ENCODE results near the gene OR4C11. TPM values are rescaled to one million over a fixed set of nuclear protein-coding genes. Genes with fewer than 3 reads are reported as not detected.

Gene OR4C11
- total and polyA plus RNA-seq, 4 donors = not detected

DNA sequence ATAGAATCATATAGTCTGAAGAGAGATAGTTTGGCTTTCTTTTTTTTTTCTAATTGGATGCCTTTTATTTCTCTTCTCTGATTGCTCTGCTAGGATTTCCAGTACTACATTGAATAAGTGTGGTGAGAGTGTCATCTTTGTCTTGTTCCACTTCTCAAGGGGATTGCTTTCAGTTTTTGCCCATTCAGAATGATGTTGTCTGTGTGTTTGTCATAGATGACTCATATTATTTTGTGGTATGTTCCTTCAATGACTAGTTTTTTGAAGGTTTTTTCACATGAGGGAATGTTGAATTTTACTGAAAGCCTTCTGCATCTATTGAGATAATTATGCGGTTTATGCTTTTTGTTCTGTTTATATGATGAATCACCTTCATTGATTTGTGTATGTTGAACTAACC is 17.1 kb upstream of the OR4C11 start:
- 78% methylated on average over 1 of the region's 1 CpG for WGBS
- Histone ChIP-seq H3K4me1 (ENCODE audit: control insufficient read depth in 4 of 4, insufficient read depth in 4 of 4, low read length in 3 of 4) (no peaks in the 10 kb centered on the region), H3K9me3 (ENCODE audit: control insufficient read depth in 4 of 4, low read length in 3 of 4) (peaks cover 0 to 4% (median under 1%) of the 10 kb centered on the region in 4 donors), H3K4me3 (ENCODE audit: low read depth in 1 of 3, low read length in 3 of 3) (no peak overlapping the region), H3K9ac (ENCODE audit: low read depth in 1 of 2, low read length in 2 of 2) (no peak overlapping the region), H3K36me3 (ENCODE audit: control insufficient read depth in 4 of 4, insufficient read depth in 3 of 4, low read depth in 1 of 4, low read length in 3 of 4) (no peaks in the 10 kb centered on the region), H3K27me3 (ENCODE audit: control insufficient read depth in 4 of 4, insufficient read depth in 4 of 4, low read length in 3 of 4) (no peaks in the 10 kb centered on the region), H3K27ac (ENCODE audit: low read depth in 1 of 2, low read length in 2 of 2) (no peak overlapping the region)
- DNase-seq (ENCODE audit: low spot score) = no peak
- TF ChIP-seq FOXA2 (IDR thresholded peaks at IDR 0.05) = no peak
- no peak for TF ChIP-seq HNF4A (conservative IDR thresholded peaks at IDR 0.05)
- TF ChIP-seq RXRA (IDR thresholded peaks at IDR 0.05) = no peak
- TF ChIP-seq, protein P1, sequence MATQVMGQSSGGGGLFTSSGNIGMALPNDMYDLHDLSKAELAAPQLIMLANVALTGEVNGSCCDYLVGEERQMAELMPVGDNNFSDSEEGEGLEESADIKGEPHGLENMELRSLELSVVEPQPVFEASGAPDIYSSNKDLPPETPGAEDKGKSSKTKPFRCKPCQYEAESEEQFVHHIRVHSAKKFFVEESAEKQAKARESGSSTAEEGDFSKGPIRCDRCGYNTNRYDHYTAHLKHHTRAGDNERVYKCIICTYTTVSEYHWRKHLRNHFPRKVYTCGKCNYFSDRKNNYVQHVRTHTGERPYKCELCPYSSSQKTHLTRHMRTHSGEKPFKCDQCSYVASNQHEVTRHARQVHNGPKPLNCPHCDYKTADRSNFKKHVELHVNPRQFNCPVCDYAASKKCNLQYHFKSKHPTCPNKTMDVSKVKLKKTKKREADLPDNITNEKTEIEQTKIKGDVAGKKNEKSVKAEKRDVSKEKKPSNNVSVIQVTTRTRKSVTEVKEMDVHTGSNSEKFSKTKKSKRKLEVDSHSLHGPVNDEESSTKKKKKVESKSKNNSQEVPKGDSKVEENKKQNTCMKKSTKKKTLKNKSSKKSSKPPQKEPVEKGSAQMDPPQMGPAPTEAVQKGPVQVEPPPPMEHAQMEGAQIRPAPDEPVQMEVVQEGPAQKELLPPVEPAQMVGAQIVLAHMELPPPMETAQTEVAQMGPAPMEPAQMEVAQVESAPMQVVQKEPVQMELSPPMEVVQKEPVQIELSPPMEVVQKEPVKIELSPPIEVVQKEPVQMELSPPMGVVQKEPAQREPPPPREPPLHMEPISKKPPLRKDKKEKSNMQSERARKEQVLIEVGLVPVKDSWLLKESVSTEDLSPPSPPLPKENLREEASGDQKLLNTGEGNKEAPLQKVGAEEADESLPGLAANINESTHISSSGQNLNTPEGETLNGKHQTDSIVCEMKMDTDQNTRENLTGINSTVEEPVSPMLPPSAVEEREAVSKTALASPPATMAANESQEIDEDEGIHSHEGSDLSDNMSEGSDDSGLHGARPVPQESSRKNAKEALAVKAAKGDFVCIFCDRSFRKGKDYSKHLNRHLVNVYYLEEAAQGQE (IDR thresholded peaks at IDR 0.05) = no peak
- TF ChIP-seq NR2F2 (IDR thresholded peaks at IDR 0.05) = no peak
- no peak for TF ChIP-seq GABPA (IDR thresholded peaks at IDR 0.05 in 1 of 2, conservative IDR thresholded peaks at IDR 0.05 in 1 of 2)

DNA sequence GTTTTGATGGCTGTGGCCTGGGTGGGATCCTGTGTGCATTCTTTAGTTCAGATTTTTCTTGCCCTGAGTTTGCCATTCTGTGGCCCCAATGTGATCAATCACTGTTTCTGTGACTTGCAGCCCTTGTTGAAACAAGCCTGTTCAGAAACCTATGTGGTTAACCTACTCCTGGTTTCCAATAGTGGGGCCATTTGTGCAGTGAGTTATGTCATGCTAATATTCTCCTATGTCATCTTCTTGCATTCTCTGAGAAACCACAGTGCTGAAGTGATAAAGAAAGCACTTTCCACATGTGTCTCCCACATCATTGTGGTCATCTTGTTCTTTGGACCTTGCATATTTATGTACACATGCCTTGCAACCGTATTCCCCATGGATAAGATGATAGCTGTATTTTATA is 34.9 kb downstream of the OR4C11 start:
- Histone ChIP-seq H3K4me1 (ENCODE audit: control insufficient read depth in 4 of 4, insufficient read depth in 4 of 4, low read length in 3 of 4) (no peaks in the 10 kb centered on the region), H3K4me3 (ENCODE audit: low read depth in 1 of 3, low read length in 3 of 3) (no peak overlapping the region), H3K27me3 (ENCODE audit: control insufficient read depth in 4 of 4, insufficient read depth in 4 of 4, low read length in 3 of 4) (no peaks in the 10 kb centered on the region), H3K36me3 (ENCODE audit: control insufficient read depth in 4 of 4, insufficient read depth in 3 of 4, low read depth in 1 of 4, low read length in 3 of 4) (no peaks in the 10 kb centered on the region), H3K27ac (ENCODE audit: low read depth in 1 of 2, low read length in 2 of 2) (no peak overlapping the region), H3K9me3 (ENCODE audit: control insufficient read depth in 4 of 4, low read length in 3 of 4) (peaks cover 0 to 5% (median 0%) of the 10 kb centered on the region in 4 donors), H3K9ac (ENCODE audit: low read depth in 1 of 2, low read length in 2 of 2) (no peak overlapping the region)
- no peak for TF ChIP-seq RAD21 (IDR thresholded peaks at IDR 0.05)
- TF ChIP-seq YY1 (IDR thresholded peaks at IDR 0.05) = no peak
- no peak for TF ChIP-seq RXRA (IDR thresholded peaks at IDR 0.05)
- WGBS = 17% methylated on average over 1 of the region's 1 CpG
- DNase-seq (ENCODE audit: low spot score) = no peak

DNA sequence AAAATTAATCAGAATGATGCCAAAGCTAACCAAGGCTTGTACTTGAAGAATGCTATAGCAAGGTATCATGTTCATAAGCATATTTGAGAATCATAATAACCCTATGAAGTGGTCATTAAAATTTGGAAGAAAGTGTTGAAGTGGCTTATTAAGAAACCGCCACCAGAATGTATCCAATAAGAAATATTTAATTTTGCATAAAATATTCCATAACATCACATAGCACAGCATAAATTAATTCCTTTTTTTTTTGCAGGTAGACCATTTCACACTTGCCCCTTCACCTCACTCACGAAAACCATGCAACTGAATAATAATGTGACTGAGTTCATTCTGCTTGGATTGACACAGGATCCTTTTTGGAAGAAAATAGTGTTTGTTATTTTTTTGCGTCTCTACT is 35.6 kb downstream of the OR4C11 start, which contains the start of gene OR4C16:
Gene OR4C16 (plus strand): TSS at position 301 of the 400 bp plus-strand sequence. CDS start 0 bp downstream, at position 301.
- no peaks in the 10 kb centered on the region for H3K4me1 ChIP-seq (ENCODE audit: control insufficient read depth in 4 of 4, insufficient read depth in 4 of 4, low read length in 3 of 4)
- H3K9me3 ChIP-seq (ENCODE audit: control insufficient read depth in 4 of 4, low read length in 3 of 4) = peaks cover 0 to 5% (median 0%) of the 10 kb centered on the region in 4 donors
- H3K27me3 ChIP-seq (ENCODE audit: control insufficient read depth in 4 of 4, insufficient read depth in 4 of 4, low read length in 3 of 4) = no peaks in the 10 kb centered on the region
- no peak within 1 kb of the TSS for H3K27ac ChIP-seq (ENCODE audit: low read depth in 1 of 2, low read length in 2 of 2)
- DNase-seq (ENCODE audit: low spot score) = no peak
- no peak within 1 kb of the TSS for H3K4me3 ChIP-seq (ENCODE audit: low read depth in 1 of 3, low read length in 3 of 3)
- H3K9ac ChIP-seq (ENCODE audit: low read depth in 1 of 2, low read length in 2 of 2) = no peak within 1 kb of the TSS
- no peaks in the 10 kb centered on the region for H3K36me3 ChIP-seq (ENCODE audit: control insufficient read depth in 4 of 4, insufficient read depth in 3 of 4, low read depth in 1 of 4, low read length in 3 of 4)
- TF ChIP-seq FOXA1 (IDR thresholded peaks at IDR 0.05) (no peak), YY1 (IDR thresholded peaks at IDR 0.05) (no peak), JUND (IDR thresholded peaks at IDR 0.05) (no peak), SP1 (IDR thresholded peaks at IDR 0.05) (no peak), TAF1 (conservative IDR thresholded peaks at IDR 0.05) (no peak)
- TF ChIP-seq, protein P2, sequence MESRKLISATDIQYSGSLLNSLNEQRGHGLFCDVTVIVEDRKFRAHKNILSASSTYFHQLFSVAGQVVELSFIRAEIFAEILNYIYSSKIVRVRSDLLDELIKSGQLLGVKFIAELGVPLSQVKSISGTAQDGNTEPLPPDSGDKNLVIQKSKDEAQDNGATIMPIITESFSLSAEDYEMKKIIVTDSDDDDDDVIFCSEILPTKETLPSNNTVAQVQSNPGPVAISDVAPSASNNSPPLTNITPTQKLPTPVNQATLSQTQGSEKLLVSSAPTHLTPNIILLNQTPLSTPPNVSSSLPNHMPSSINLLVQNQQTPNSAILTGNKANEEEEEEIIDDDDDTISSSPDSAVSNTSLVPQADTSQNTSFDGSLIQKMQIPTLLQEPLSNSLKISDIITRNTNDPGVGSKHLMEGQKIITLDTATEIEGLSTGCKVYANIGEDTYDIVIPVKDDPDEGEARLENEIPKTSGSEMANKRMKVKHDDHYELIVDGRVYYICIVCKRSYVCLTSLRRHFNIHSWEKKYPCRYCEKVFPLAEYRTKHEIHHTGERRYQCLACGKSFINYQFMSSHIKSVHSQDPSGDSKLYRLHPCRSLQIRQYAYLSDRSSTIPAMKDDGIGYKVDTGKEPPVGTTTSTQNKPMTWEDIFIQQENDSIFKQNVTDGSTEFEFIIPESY (IDR thresholded peaks at IDR 0.05) = no peak
- TF ChIP-seq, protein P3, sequence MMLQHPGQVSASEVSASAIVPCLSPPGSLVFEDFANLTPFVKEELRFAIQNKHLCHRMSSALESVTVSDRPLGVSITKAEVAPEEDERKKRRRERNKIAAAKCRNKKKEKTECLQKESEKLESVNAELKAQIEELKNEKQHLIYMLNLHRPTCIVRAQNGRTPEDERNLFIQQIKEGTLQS (IDR thresholded peaks at IDR 0.05) = no peak
- TF ChIP-seq, protein P4, sequence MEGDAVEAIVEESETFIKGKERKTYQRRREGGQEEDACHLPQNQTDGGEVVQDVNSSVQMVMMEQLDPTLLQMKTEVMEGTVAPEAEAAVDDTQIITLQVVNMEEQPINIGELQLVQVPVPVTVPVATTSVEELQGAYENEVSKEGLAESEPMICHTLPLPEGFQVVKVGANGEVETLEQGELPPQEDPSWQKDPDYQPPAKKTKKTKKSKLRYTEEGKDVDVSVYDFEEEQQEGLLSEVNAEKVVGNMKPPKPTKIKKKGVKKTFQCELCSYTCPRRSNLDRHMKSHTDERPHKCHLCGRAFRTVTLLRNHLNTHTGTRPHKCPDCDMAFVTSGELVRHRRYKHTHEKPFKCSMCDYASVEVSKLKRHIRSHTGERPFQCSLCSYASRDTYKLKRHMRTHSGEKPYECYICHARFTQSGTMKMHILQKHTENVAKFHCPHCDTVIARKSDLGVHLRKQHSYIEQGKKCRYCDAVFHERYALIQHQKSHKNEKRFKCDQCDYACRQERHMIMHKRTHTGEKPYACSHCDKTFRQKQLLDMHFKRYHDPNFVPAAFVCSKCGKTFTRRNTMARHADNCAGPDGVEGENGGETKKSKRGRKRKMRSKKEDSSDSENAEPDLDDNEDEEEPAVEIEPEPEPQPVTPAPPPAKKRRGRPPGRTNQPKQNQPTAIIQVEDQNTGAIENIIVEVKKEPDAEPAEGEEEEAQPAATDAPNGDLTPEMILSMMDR (IDR thresholded peaks at IDR 0.05; ENCODE audit: low read depth, low read length, missing input control) = no peak
- TF ChIP-seq, protein P1 (IDR thresholded peaks at IDR 0.05) = no peak
- 57% methylated on average over 3 of the region's 3 CpGs for WGBS
